GM23248 (cell line): ENCODE results near the gene USP24.

Source experiments
- EZH2 ChIP-seq: fragments of 200-600 bp; sonication (generic); IDR thresholded peaks from 2 replicates; pipeline ENCODE4 v1.6.1; 2018; ENCODE audit warnings: antibody characterized with exemption, mild to moderate bottlenecking; ENCODE audit not compliant: insufficient read depth, poor library complexity, severe bottlenecking
- EZH2phosphoT487 ChIP-seq: fragments of 200-600 bp; sonication (generic); IDR thresholded peaks from 2 replicates; pipeline ENCODE4 v1.6.1; 2018; ENCODE audit warnings: antibody characterized with exemption, moderate library complexity, mild to moderate bottlenecking, low read depth; ENCODE audit not compliant: insufficient read depth

- TF ChIP-seq EZH2 (no peak), EZH2phosphoT487 (no peak)
These were observed 147.2 kb downstream of the USP24 start for GRCh38 chr1:55067914-55068313.
